PFSK-1 (cell line): ENCODE data around the gene WWC1.

Source experiments
- FOXP2 ChIP-seq: optimal IDR thresholded peaks from 2 replicates; pipeline ENCODE3; 2011; ENCODE audit warnings: borderline replicate concordance, control low read depth, inconsistent platforms; ENCODE audit not compliant: insufficient read depth; ENCODE audit errors: extremely low read length, extremely low read depth
- POLR2AphosphoS5 ChIP-seq: IDR thresholded peaks from 2 replicates; pipeline ENCODE4 v1.6.1; 2012; ENCODE audit warnings: low read depth, mild to moderate bottlenecking, control low read depth, low read length, moderate library complexity
- REST ChIP-seq, 2 experiments: IDR thresholded peaks; 2 replicates each; pipeline versions ENCODE4 v1.6.1 to v1.8.0; 2011 to 2012; ENCODE audit warnings: low read depth in 2 of 2, low read length in 2 of 2, control low read depth in 1 of 2, inconsistent platforms in 1 of 2, mild to moderate bottlenecking in 1 of 2, moderate library complexity in 1 of 2; ENCODE audit not compliant: insufficient read depth in 1 of 2
- SIN3A ChIP-seq: IDR thresholded peaks from 2 replicates; pipeline ENCODE4 v1.6.1; 2012; ENCODE audit warnings: mild to moderate bottlenecking, low read length, moderate library complexity, borderline replicate concordance; ENCODE audit not compliant: insufficient read depth
- TAF1 ChIP-seq: IDR thresholded peaks from 2 replicates; pipeline ENCODE4 v1.6.1; 2012; ENCODE audit warnings: low read length, control low read depth, borderline replicate concordance; ENCODE audit not compliant: insufficient read depth

Gene WWC1

GRCh38 chr5:168273056-168273980 is 18.1 kb upstream of the WWC1 start:
- TF ChIP-seq FOXP2: no peak
- no peak for TF ChIP-seq REST (IDR thresholded peaks at IDR 0.05; ENCODE audit: insufficient read depth in 1 of 2, low read depth in 2 of 2, low read length in 2 of 2)
- no peak for TF ChIP-seq SIN3A
- no peak for TF ChIP-seq POLR2AphosphoS5
- TF ChIP-seq TAF1: no peak

- TF ChIP-seq POLR2AphosphoS5 (no peak), FOXP2 (no peak), SIN3A (no peak), TAF1 (no peak), REST (IDR thresholded peaks at IDR 0.05; ENCODE audit: insufficient read depth in 1 of 2, low read depth in 2 of 2, low read length in 2 of 2) (no peak)
Measured at GRCh38 chr5:168274406-168274805, 17.0 kb upstream of the WWC1 start.

GRCh38 chr5:168275940-168276339 is 15.5 kb upstream of the WWC1 start:
- TF ChIP-seq FOXP2 (no peak), POLR2AphosphoS5 (no peak), SIN3A (no peak), REST (IDR thresholded peaks at IDR 0.05; ENCODE audit: insufficient read depth in 1 of 2, low read depth in 2 of 2, low read length in 2 of 2) (no peak), TAF1 (no peak)

- no peak for TF ChIP-seq FOXP2
- TF ChIP-seq POLR2AphosphoS5: no peak
- TF ChIP-seq TAF1: no peak
- TF ChIP-seq REST (IDR thresholded peaks at IDR 0.05; ENCODE audit: insufficient read depth in 1 of 2, low read depth in 2 of 2, low read length in 2 of 2): no peak
- TF ChIP-seq SIN3A: no peak
Measured at GRCh38 chr5:168282120-168282519, 9.3 kb upstream of the WWC1 start.

GRCh38 chr5:168284809-168285208 is 6.6 kb upstream of the WWC1 start:
- TF ChIP-seq FOXP2 (no peak), SIN3A (no peak), TAF1 (no peak), REST (IDR thresholded peaks at IDR 0.05; ENCODE audit: insufficient read depth in 1 of 2, low read depth in 2 of 2, low read length in 2 of 2) (no peak), POLR2AphosphoS5 (no peak)
